ENCODE measurements around the gene NTN4. TPM values are rescaled to one million over a fixed set of nuclear protein-coding genes. Genes with fewer than 3 reads are reported as not detected.
A peak's percentile ranks its signal among the peaks of the same experiment; 100 is the strongest.
"Not testable (repeated sequence)": the region's sequence is repeated elsewhere in the genome, so short reads cannot be mapped to it uniquely, and the experiment has no call there.

Gene NTN4
- total RNA-seq, 1 experiment from 2014 or later, result 19.4 TPM

GRCh38 chr12:95712269-95712668, 78.3 kb downstream of the NTN4 start:
- DNase-seq (ENCODE audit: low spot score), result no peak

- DNase-seq (ENCODE audit: low spot score), result no peak
Measured at GRCh38 chr12:95710386-95710785, 80.2 kb downstream of the NTN4 start.

GRCh38 chr12:95709152-95709551, 81.4 kb downstream of the NTN4 start:
- no peak for DNase-seq (ENCODE audit: low spot score)

- DNase-seq (ENCODE audit: low spot score), result no peak
Measured at GRCh38 chr12:95705143-95705542, 85.4 kb downstream of the NTN4 start.

- DNase-seq (ENCODE audit: low spot score), result no peak
Measured at GRCh38 chr12:95703986-95704385, 86.6 kb downstream of the NTN4 start.

GRCh38 chr12:95701722-95702418, 88.7 kb downstream of the NTN4 start:
- no peak for DNase-seq (ENCODE audit: low spot score)

- no peak for DNase-seq (ENCODE audit: low spot score)
Measured at GRCh38 chr12:95701275-95701674, 89.3 kb downstream of the NTN4 start.

- peak; percentile 19 for DNase-seq (ENCODE audit: low spot score)
Measured at GRCh38 chr12:95700316-95700785, 90.2 kb downstream of the NTN4 start.

- no peak for DNase-seq (ENCODE audit: low spot score)
Measured at GRCh38 chr12:95699579-95699978, 91.0 kb downstream of the NTN4 start.

- DNase-seq (ENCODE audit: low spot score), result no peak
Measured at GRCh38 chr12:95694136-95694535, 96.4 kb downstream of the NTN4 start.

GRCh38 chr12:95693689-95694088, 96.9 kb downstream of the NTN4 start:
- no peak for DNase-seq (ENCODE audit: low spot score)

GRCh38 chr12:95690861-95691635, 99.5 kb downstream of the NTN4 start:
- DNase-seq (ENCODE audit: low spot score), result no peak

- no peak for DNase-seq (ENCODE audit: low spot score)
Measured at GRCh38 chr12:95687937-95688336, 102.6 kb downstream of the NTN4 start.

- DNase-seq (ENCODE audit: low spot score), result no peak
Measured at GRCh38 chr12:95683418-95683817, 107.1 kb downstream of the NTN4 start.

GRCh38 chr12:95681210-95681765, 109.3 kb downstream of the NTN4 start:
- no peak for DNase-seq (ENCODE audit: low spot score)

- DNase-seq (ENCODE audit: low spot score), result no peak
Measured at GRCh38 chr12:95678684-95679083, 111.9 kb downstream of the NTN4 start.

GRCh38 chr12:95677782-95678181, 112.8 kb downstream of the NTN4 start:
- not testable (repeated sequence) for DNase-seq (ENCODE audit: low spot score)

GRCh38 chr12:95674631-95675030, 115.9 kb downstream of the NTN4 start:
- peak; percentile 21 for DNase-seq (ENCODE audit: low spot score)

GRCh38 chr12:95674163-95674562, 116.4 kb downstream of the NTN4 start:
- DNase-seq (ENCODE audit: low spot score), result no peak

GRCh38 chr12:95673576-95673975, 117.0 kb downstream of the NTN4 start:
- DNase-seq (ENCODE audit: low spot score), result no peak

GRCh38 chr12:95672166-95672565, 118.4 kb downstream of the NTN4 start:
- no peak for DNase-seq (ENCODE audit: low spot score)

GRCh38 chr12:95671265-95671664, 119.3 kb downstream of the NTN4 start:
- DNase-seq (ENCODE audit: low spot score), result no peak

- DNase-seq (ENCODE audit: low spot score), result no peak
Measured at GRCh38 chr12:95663525-95663924, 127.0 kb downstream of the NTN4 start.
